IgD-negative memory B cell (primary cell): ENCODE data around the gene ANKLE2. TPM values are rescaled to one million over a fixed set of nuclear protein-coding genes. Genes with fewer than 3 reads are reported as not detected.
"Not testable (repeated sequence)": the region's sequence is repeated elsewhere in the genome, so short reads cannot be mapped to it uniquely, and the experiment has no call there.

Experiments
- H3K27ac Mint-ChIP-seq, 3 donors: one replicate each; pipeline ENCODE4 v1.8.0; 2020 to 2022; ENCODE audit warnings: mild to moderate bottlenecking in 3 of 3, mixed read lengths in 3 of 3, moderate library complexity in 1 of 3
- H3K27me3 Mint-ChIP-seq: one replicate; pipeline ENCODE4 v1.8.0; 2021; ENCODE audit warnings: mixed read lengths
- H3K36me3 Mint-ChIP-seq: one replicate; pipeline ENCODE4 v1.8.0; 2020; ENCODE audit warnings: mild to moderate bottlenecking, mixed read lengths
- H3K4me1 Mint-ChIP-seq, 3 donors: one replicate each; pipeline ENCODE4 v1.8.0; 2020 to 2022; ENCODE audit warnings: mixed read lengths in 3 of 3, mild to moderate bottlenecking in 1 of 3
- H3K4me3 Mint-ChIP-seq, 4 donors: one replicate each; pipeline ENCODE4 v1.8.0; 2020 to 2022; ENCODE audit warnings: mild to moderate bottlenecking in 4 of 4, mixed read lengths in 4 of 4, moderate library complexity in 3 of 4
- H3K9me3 Mint-ChIP-seq, 3 donors: one replicate each; pipeline ENCODE4 v1.8.0; 2020 to 2021; ENCODE audit warnings: mixed read lengths in 3 of 3, mild to moderate bottlenecking in 1 of 3
- polyA plus RNA-seq: library from polyadenylated mRNA; unstranded; fragments of 300-500 nt; fragmentation: Illumina TruSeq; gene quantifications from one replicate; pipeline ENCODE4 v1.2.3, GENCODE V29; 2021

The ANKLE2 gene
- polyA plus RNA-seq, 1 donor from 2014 or later, result 26.6 TPM

- Mint-ChIP-seq H3K9me3 (no peaks in the 10 kb centered on the region), H3K4me3 (no peak overlapping the region), H3K36me3 (peaks cover 11% of the 10 kb centered on the region), H3K4me1 (peaks cover 0 to 4% (median 0%) of the 10 kb centered on the region in 3 donors), H3K27ac (peak overlapping the region in 1 of 3 donors; percentile 86), H3K27me3 (no peaks in the 10 kb centered on the region)
Measured at GRCh38 chr12:132787877-132788276, 26.2 kb upstream of the ANKLE2 start.

GRCh38 chr12:132786192-132786591 is 24.6 kb upstream of the ANKLE2 start:
- Mint-ChIP-seq H3K9me3 (no peaks in the 10 kb centered on the region), H3K4me3 (no peak overlapping the region), H3K4me1 (peaks cover 0 to 4% (median 0%) of the 10 kb centered on the region in 3 donors), H3K36me3 (peaks cover 11% of the 10 kb centered on the region), H3K27ac (peak overlapping the region in 1 of 3 donors; percentile 83), H3K27me3 (no peaks in the 10 kb centered on the region)

- H3K9me3 Mint-ChIP-seq, result no peaks in the 10 kb centered on the region
- H3K27me3 Mint-ChIP-seq, result no peaks in the 10 kb centered on the region
Measured at GRCh38 chr12:132784580-132784979, 22.9 kb upstream of the ANKLE2 start.

GRCh38 chr12:132783917-132784531 is 22.4 kb upstream of the ANKLE2 start:
- H3K27ac Mint-ChIP-seq, result peak overlapping the region in 1 of 3 donors; percentile 55
- no peaks in the 10 kb centered on the region for H3K27me3 Mint-ChIP-seq
- H3K9me3 Mint-ChIP-seq, result no peaks in the 10 kb centered on the region
- H3K4me1 Mint-ChIP-seq, result peaks cover 0 to 4% (median 0%) of the 10 kb centered on the region in 3 donors
- H3K4me3 Mint-ChIP-seq, result no peak overlapping the region
- peaks cover 10% of the 10 kb centered on the region for H3K36me3 Mint-ChIP-seq

More at GRCh38 chr12:132784580-132784979, 22.9 kb upstream of the ANKLE2 start:
- Mint-ChIP-seq H3K4me1 (peaks cover 0 to 4% (median 0%) of the 10 kb centered on the region in 3 donors), H3K36me3 (peaks cover 10% of the 10 kb centered on the region), H3K27ac (peak overlapping the region in 2 of 3 donors; percentile 55 to 78), H3K4me3 (peak overlapping the region in 1 of 4 donors; percentile 41)

- Mint-ChIP-seq H3K4me3 (no peak overlapping the region), H3K36me3 (peaks cover 6% of the 10 kb centered on the region), H3K4me1 (peaks cover 0 to 2% (median 0%) of the 10 kb centered on the region in 3 donors), H3K27me3 (no peaks in the 10 kb centered on the region), H3K27ac (no peak overlapping the region), H3K9me3 (no peaks in the 10 kb centered on the region)
Measured at GRCh38 chr12:132781938-132782337, 20.3 kb upstream of the ANKLE2 start.

- Mint-ChIP-seq H3K27ac (no peak overlapping the region), H3K4me1 (peaks cover 0 to 2% (median 0%) of the 10 kb centered on the region in 3 donors), H3K9me3 (no peaks in the 10 kb centered on the region), H3K27me3 (no peaks in the 10 kb centered on the region), H3K36me3 (peaks cover 6% of the 10 kb centered on the region), H3K4me3 (no peak overlapping the region)
Measured at GRCh38 chr12:132779781-132780353, 18.2 kb upstream of the ANKLE2 start.

- H3K4me1 Mint-ChIP-seq, result peaks cover 3 to 4% (median 4%) of the 10 kb centered on the region in 3 donors
- H3K4me3 Mint-ChIP-seq, result no peak overlapping the region
- H3K9me3 Mint-ChIP-seq, result no peaks in the 10 kb centered on the region
- H3K27ac Mint-ChIP-seq, result no peak overlapping the region
- H3K27me3 Mint-ChIP-seq, result no peaks in the 10 kb centered on the region
- peaks cover 4% of the 10 kb centered on the region for H3K36me3 Mint-ChIP-seq
Measured at GRCh38 chr12:132777614-132778013, 16.0 kb upstream of the ANKLE2 start.

- peaks cover 2% of the 10 kb centered on the region for H3K36me3 Mint-ChIP-seq
- H3K4me1 Mint-ChIP-seq, result peaks cover 5 to 10% (median 9%) of the 10 kb centered on the region in 3 donors
- no peaks in the 10 kb centered on the region for H3K9me3 Mint-ChIP-seq
- H3K27me3 Mint-ChIP-seq, result no peaks in the 10 kb centered on the region
- H3K27ac Mint-ChIP-seq, result no peak overlapping the region
- H3K4me3 Mint-ChIP-seq, result no peak overlapping the region
Measured at GRCh38 chr12:132776816-132777568, 15.4 kb upstream of the ANKLE2 start.

- Mint-ChIP-seq H3K4me1 (peaks cover 12 to 16% (median 15%) of the 10 kb centered on the region in 3 donors), H3K4me3 (peak overlapping the region in 2 of 4 donors; percentile 35 to 41)
- not testable (repeated sequence) for H3K9me3 Mint-ChIP-seq, H3K36me3 Mint-ChIP-seq, H3K27ac Mint-ChIP-seq, H3K27me3 Mint-ChIP-seq
Measured at GRCh38 chr12:132776230-132776625, 14.6 kb upstream of the ANKLE2 start.

GRCh38 chr12:132775502-132776229 is 14.0 kb upstream of the ANKLE2 start:
- Mint-ChIP-seq H3K36me3 (peaks cover 2% of the 10 kb centered on the region), H3K4me3 (no peak overlapping the region), H3K27me3 (no peaks in the 10 kb centered on the region), H3K9me3 (no peaks in the 10 kb centered on the region), H3K27ac (no peak overlapping the region), H3K4me1 (peaks cover 14 to 19% (median 19%) of the 10 kb centered on the region in 3 donors)

GRCh38 chr12:132774646-132775275 is 13.1 kb upstream of the ANKLE2 start:
- Mint-ChIP-seq H3K4me1 (peaks cover 19 to 26% (median 24%) of the 10 kb centered on the region in 3 donors), H3K9me3 (no peaks in the 10 kb centered on the region), H3K4me3 (peak overlapping the region in 1 of 4 donors; percentile 55), H3K36me3 (no peaks in the 10 kb centered on the region), H3K27ac (peak overlapping the region in 2 of 3 donors; percentile 93 to 98), H3K27me3 (peaks cover 2% of the 10 kb centered on the region)

- Mint-ChIP-seq H3K4me1 (peaks cover 25 to 32% (median 30%) of the 10 kb centered on the region in 3 donors), H3K27me3 (peaks cover 2% of the 10 kb centered on the region), H3K36me3 (no peaks in the 10 kb centered on the region), H3K9me3 (no peaks in the 10 kb centered on the region), H3K4me3 (peak overlapping the region in 1 of 4 donors; percentile 17), H3K27ac (peak overlapping the region in 2 of 3 donors; percentile 93 to 98)
Measured at GRCh38 chr12:132774159-132774558, 12.5 kb upstream of the ANKLE2 start.

GRCh38 chr12:132773077-132773955 is 11.7 kb upstream of the ANKLE2 start:
- Mint-ChIP-seq H3K27ac (peak overlapping the region; percentile 96 to 98 (median 97)), H3K27me3 (peaks cover 2% of the 10 kb centered on the region), H3K4me3 (peak overlapping the region in 3 of 4 donors; percentile 68 to 91 (median 83)), H3K9me3 (no peaks in the 10 kb centered on the region), H3K4me1 (peaks cover 32 to 38% (median 37%) of the 10 kb centered on the region in 3 donors), H3K36me3 (no peaks in the 10 kb centered on the region)
